Measurements from ENCODE around the gene GABBR2.

- TF ChIP-seq, protein P1, sequence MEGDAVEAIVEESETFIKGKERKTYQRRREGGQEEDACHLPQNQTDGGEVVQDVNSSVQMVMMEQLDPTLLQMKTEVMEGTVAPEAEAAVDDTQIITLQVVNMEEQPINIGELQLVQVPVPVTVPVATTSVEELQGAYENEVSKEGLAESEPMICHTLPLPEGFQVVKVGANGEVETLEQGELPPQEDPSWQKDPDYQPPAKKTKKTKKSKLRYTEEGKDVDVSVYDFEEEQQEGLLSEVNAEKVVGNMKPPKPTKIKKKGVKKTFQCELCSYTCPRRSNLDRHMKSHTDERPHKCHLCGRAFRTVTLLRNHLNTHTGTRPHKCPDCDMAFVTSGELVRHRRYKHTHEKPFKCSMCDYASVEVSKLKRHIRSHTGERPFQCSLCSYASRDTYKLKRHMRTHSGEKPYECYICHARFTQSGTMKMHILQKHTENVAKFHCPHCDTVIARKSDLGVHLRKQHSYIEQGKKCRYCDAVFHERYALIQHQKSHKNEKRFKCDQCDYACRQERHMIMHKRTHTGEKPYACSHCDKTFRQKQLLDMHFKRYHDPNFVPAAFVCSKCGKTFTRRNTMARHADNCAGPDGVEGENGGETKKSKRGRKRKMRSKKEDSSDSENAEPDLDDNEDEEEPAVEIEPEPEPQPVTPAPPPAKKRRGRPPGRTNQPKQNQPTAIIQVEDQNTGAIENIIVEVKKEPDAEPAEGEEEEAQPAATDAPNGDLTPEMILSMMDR (conservative IDR thresholded peaks at IDR 0.05; ENCODE audit: low read length): no peak
- TF ChIP-seq EZH2phosphoT487 (IDR thresholded peaks at IDR 0.05; ENCODE audit: borderline replicate concordance, low read depth, low read length): no peak
These were observed 204.9 kb downstream of the GABBR2 start for GRCh38 chr9:98503867-98504266.
